ENCODE results near the gene STAM.

Gene STAM

DNA sequence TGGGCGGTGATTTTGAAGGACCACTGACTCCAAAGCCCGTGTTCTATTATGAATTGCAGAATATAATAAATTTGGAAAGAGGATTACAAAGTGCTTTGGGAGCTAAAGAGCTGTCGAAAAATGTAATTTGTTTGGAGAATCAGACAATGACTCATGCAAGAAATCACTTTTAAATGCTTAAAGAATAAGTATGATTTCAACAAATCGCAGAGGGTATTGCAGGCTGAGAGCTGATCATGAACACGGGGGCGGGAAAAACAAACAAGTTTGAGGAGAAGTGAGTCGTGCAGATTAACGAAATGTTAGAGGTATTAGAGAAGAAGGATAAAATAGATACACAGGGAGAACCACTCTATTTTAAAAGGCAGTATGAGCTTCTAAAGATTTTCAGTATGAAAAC, 21.9 kb upstream of the STAM start:
- TF ChIP-seq FOXM1 (IDR thresholded peaks at IDR 0.05; ENCODE audit: borderline replicate concordance, low read depth) (no peak), TEAD4 (IDR thresholded peaks at IDR 0.05) (no peak), CREB1 (IDR thresholded peaks at IDR 0.05; ENCODE audit: low read depth) (no peak), ZBTB7A (IDR thresholded peaks at IDR 0.05; ENCODE audit: low read depth) (no peak), CEBPB (IDR thresholded peaks at IDR 0.05) (no peak), NFIC (IDR thresholded peaks at IDR 0.05) (no peak), RAD21 (IDR thresholded peaks at IDR 0.05; ENCODE audit: low read depth) (no peak), EGR1 (IDR thresholded peaks at IDR 0.05) (no peak), EP300 (IDR thresholded peaks at IDR 0.05; ENCODE audit: borderline replicate concordance) (no peak), YY1 (IDR thresholded peaks at IDR 0.05; ENCODE audit: low read depth) (no peak), TCF12 (IDR thresholded peaks at IDR 0.05; ENCODE audit: low read depth) (no peak), TAF1 (IDR thresholded peaks at IDR 0.05; ENCODE audit: low read depth) (no peak)
- TF ChIP-seq, protein P1, sequence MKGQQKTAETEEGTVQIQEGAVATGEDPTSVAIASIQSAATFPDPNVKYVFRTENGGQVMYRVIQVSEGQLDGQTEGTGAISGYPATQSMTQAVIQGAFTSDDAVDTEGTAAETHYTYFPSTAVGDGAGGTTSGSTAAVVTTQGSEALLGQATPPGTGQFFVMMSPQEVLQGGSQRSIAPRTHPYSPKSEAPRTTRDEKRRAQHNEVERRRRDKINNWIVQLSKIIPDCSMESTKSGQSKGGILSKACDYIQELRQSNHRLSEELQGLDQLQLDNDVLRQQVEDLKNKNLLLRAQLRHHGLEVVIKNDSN (IDR thresholded peaks at IDR 0.05), result no peak
- TF ChIP-seq, protein P2, sequence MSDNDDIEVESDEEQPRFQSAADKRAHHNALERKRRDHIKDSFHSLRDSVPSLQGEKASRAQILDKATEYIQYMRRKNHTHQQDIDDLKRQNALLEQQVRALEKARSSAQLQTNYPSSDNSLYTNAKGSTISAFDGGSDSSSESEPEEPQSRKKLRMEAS (IDR thresholded peaks at IDR 0.05), result no peak
- TF ChIP-seq, protein P3, sequence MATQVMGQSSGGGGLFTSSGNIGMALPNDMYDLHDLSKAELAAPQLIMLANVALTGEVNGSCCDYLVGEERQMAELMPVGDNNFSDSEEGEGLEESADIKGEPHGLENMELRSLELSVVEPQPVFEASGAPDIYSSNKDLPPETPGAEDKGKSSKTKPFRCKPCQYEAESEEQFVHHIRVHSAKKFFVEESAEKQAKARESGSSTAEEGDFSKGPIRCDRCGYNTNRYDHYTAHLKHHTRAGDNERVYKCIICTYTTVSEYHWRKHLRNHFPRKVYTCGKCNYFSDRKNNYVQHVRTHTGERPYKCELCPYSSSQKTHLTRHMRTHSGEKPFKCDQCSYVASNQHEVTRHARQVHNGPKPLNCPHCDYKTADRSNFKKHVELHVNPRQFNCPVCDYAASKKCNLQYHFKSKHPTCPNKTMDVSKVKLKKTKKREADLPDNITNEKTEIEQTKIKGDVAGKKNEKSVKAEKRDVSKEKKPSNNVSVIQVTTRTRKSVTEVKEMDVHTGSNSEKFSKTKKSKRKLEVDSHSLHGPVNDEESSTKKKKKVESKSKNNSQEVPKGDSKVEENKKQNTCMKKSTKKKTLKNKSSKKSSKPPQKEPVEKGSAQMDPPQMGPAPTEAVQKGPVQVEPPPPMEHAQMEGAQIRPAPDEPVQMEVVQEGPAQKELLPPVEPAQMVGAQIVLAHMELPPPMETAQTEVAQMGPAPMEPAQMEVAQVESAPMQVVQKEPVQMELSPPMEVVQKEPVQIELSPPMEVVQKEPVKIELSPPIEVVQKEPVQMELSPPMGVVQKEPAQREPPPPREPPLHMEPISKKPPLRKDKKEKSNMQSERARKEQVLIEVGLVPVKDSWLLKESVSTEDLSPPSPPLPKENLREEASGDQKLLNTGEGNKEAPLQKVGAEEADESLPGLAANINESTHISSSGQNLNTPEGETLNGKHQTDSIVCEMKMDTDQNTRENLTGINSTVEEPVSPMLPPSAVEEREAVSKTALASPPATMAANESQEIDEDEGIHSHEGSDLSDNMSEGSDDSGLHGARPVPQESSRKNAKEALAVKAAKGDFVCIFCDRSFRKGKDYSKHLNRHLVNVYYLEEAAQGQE (IDR thresholded peaks at IDR 0.05; ENCODE audit: low read depth), result no peak

DNA sequence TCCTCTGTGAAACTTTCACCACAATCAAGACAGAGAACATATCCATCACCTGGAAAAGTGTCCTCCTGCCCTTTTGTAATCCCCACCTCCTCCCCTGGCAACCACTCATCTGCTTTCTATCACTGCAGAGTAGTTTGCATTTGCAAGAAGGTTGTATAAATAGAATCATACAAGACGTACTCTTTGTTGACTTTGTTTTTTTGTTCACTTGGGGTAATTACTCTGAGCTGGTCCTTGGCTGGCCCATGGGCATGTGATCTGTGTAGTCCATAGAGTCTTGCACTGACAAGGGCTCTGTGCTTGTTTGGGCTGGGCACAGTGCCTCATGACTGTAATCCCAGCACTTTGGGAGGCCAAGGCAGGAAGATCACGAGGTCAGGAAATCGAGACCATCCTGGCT, 19.0 kb upstream of the STAM start:
- TF ChIP-seq, protein P2 (IDR thresholded peaks at IDR 0.05), result no peak
- TF ChIP-seq, protein P3 (IDR thresholded peaks at IDR 0.05; ENCODE audit: low read depth), result no peak

DNA sequence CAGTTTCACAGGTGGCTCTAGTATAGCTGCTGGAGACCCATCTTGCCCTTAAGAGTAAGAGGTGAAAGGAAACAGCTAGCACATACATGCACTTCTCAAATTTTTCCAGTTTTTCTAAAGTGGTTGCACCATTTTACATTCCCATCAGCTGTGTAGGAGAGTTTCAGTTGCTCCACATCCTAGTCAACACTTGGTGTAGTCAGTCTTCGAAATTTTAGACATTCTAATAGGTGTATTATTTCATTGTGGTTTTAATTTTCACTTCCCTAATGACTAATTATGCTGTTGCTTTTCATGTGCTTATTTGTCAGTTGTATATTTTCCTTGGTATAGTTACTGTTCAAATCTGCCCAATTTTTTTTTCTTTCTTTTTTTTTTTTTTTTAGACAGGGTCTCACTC, 17.3 kb upstream of the STAM start:
- TF ChIP-seq NFIC (IDR thresholded peaks at IDR 0.05) (no peak), EGR1 (IDR thresholded peaks at IDR 0.05) (no peak), TEAD4 (IDR thresholded peaks at IDR 0.05) (no peak), RAD21 (IDR thresholded peaks at IDR 0.05; ENCODE audit: low read depth) (no peak), YY1 (IDR thresholded peaks at IDR 0.05; ENCODE audit: low read depth) (no peak), TAF1 (IDR thresholded peaks at IDR 0.05; ENCODE audit: low read depth) (no peak), CEBPB (IDR thresholded peaks at IDR 0.05) (no peak)
- TF ChIP-seq, protein P2 (IDR thresholded peaks at IDR 0.05), result no peak
- TF ChIP-seq, protein P3 (IDR thresholded peaks at IDR 0.05; ENCODE audit: low read depth), result no peak
- TF ChIP-seq, protein P1 (IDR thresholded peaks at IDR 0.05), result no peak

DNA sequence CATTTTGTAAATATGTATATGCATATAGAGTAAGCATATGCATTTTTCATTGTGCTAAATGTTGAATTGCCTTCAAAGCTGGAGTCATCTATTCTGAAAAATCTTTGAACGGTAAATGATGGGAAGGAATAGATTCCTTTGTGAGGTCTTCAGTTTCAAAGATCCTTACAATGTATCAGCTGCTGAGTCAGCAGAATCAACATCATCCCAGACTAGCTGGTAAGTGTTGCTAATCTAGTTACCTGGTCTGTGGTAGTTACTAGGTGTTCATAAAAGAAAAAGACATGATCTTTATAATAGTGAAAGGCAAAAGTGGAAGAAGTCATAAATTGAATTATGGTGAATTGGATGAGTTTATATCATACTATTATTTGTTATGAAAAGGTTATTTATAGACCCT, 10.6 kb upstream of the STAM start:
- no peak for TF ChIP-seq EGR1 (IDR thresholded peaks at IDR 0.05)
- TF ChIP-seq, protein P3 (IDR thresholded peaks at IDR 0.05; ENCODE audit: low read depth), result no peak
- TF ChIP-seq, protein P2 (IDR thresholded peaks at IDR 0.05), result no peak
- no peak for TF ChIP-seq FOXM1 (IDR thresholded peaks at IDR 0.05; ENCODE audit: borderline replicate concordance, low read depth)
- TF ChIP-seq ZBTB7A (IDR thresholded peaks at IDR 0.05; ENCODE audit: low read depth), result no peak
- TF ChIP-seq RAD21 (IDR thresholded peaks at IDR 0.05; ENCODE audit: low read depth), result no peak
- TF ChIP-seq, protein P1 (IDR thresholded peaks at IDR 0.05), result no peak
- no peak for TF ChIP-seq TEAD4 (IDR thresholded peaks at IDR 0.05)
- TF ChIP-seq YY1 (IDR thresholded peaks at IDR 0.05; ENCODE audit: low read depth), result no peak
- TF ChIP-seq NFIC (IDR thresholded peaks at IDR 0.05), result no peak
- no peak for TF ChIP-seq TCF12 (IDR thresholded peaks at IDR 0.05; ENCODE audit: low read depth)
- no peak for TF ChIP-seq CEBPB (IDR thresholded peaks at IDR 0.05)
- no peak for TF ChIP-seq CREB1 (IDR thresholded peaks at IDR 0.05; ENCODE audit: low read depth)
- TF ChIP-seq TAF1 (IDR thresholded peaks at IDR 0.05; ENCODE audit: low read depth), result no peak
- TF ChIP-seq EP300 (IDR thresholded peaks at IDR 0.05; ENCODE audit: borderline replicate concordance), result no peak

All from Ishikawa (cell line).